ENCODE measurements around the gene KLF1.

DNA sequence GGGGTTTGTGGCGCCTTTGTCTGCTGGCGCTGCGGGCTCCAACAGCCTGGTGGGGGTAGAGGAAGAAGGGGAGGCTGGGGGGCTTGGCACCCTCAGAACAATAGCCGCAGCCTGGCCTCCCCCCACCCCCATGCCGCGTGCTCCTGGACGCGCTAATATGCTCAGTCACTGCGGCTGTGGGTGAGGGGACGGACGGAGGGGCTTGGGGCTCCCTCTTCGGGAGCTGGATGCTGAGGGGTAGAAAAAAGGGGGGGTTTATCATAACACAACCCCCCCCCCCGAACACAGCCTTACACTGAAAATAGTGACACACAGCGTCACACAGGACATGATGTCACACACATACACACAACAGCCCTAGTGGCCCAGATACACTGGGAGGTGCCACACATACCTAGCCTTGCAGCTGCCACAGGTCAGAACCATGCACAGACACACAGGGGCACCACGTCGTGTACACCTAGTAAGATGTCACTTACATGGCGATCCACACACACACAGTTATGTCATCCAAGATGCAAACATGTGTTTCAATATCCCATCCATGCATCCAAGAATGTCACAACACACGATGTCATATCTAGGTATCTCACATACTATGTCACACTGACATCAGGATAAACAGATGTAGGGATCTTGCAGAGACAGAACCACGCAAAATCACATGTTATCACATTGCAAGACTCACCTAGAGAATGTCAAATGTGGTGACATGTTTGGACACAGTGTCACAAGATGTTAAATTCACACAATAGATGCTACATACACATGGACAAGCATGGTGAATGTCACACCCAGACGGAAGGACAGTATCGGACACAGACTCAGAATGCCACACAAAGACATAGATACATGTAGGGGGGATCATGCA, 47.9 kb downstream of the KLF1 start:
- TF ChIP-seq YY1 (tag by site-specific recombination; IDR thresholded peaks at IDR 0.05): no peak
- no peak for TF ChIP-seq ZNF416 (tag by site-specific recombination; IDR thresholded peaks at IDR 0.05)
- TF ChIP-seq, protein P1, sequence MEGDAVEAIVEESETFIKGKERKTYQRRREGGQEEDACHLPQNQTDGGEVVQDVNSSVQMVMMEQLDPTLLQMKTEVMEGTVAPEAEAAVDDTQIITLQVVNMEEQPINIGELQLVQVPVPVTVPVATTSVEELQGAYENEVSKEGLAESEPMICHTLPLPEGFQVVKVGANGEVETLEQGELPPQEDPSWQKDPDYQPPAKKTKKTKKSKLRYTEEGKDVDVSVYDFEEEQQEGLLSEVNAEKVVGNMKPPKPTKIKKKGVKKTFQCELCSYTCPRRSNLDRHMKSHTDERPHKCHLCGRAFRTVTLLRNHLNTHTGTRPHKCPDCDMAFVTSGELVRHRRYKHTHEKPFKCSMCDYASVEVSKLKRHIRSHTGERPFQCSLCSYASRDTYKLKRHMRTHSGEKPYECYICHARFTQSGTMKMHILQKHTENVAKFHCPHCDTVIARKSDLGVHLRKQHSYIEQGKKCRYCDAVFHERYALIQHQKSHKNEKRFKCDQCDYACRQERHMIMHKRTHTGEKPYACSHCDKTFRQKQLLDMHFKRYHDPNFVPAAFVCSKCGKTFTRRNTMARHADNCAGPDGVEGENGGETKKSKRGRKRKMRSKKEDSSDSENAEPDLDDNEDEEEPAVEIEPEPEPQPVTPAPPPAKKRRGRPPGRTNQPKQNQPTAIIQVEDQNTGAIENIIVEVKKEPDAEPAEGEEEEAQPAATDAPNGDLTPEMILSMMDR (tag by site-specific recombination; IDR thresholded peaks at IDR 0.05): no peak
- no peak for TF ChIP-seq ZNF529 (tag by site-specific recombination; IDR thresholded peaks at IDR 0.05; ENCODE audit: insufficient replicate concordance)
- no peak for TF ChIP-seq PRDM1 (tag by site-specific recombination; IDR thresholded peaks at IDR 0.05)
- TF ChIP-seq HOXA7 (CRISPR knock-in tag; IDR thresholded peaks at IDR 0.05; ENCODE audit: borderline replicate concordance): no peak
- TF ChIP-seq, protein P2, sequence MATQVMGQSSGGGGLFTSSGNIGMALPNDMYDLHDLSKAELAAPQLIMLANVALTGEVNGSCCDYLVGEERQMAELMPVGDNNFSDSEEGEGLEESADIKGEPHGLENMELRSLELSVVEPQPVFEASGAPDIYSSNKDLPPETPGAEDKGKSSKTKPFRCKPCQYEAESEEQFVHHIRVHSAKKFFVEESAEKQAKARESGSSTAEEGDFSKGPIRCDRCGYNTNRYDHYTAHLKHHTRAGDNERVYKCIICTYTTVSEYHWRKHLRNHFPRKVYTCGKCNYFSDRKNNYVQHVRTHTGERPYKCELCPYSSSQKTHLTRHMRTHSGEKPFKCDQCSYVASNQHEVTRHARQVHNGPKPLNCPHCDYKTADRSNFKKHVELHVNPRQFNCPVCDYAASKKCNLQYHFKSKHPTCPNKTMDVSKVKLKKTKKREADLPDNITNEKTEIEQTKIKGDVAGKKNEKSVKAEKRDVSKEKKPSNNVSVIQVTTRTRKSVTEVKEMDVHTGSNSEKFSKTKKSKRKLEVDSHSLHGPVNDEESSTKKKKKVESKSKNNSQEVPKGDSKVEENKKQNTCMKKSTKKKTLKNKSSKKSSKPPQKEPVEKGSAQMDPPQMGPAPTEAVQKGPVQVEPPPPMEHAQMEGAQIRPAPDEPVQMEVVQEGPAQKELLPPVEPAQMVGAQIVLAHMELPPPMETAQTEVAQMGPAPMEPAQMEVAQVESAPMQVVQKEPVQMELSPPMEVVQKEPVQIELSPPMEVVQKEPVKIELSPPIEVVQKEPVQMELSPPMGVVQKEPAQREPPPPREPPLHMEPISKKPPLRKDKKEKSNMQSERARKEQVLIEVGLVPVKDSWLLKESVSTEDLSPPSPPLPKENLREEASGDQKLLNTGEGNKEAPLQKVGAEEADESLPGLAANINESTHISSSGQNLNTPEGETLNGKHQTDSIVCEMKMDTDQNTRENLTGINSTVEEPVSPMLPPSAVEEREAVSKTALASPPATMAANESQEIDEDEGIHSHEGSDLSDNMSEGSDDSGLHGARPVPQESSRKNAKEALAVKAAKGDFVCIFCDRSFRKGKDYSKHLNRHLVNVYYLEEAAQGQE (tag by site-specific recombination; IDR thresholded peaks at IDR 0.05): no peak
- no peak for TF ChIP-seq WT1 (tag by site-specific recombination; IDR thresholded peaks at IDR 0.05)
- TF ChIP-seq, protein P3, sequence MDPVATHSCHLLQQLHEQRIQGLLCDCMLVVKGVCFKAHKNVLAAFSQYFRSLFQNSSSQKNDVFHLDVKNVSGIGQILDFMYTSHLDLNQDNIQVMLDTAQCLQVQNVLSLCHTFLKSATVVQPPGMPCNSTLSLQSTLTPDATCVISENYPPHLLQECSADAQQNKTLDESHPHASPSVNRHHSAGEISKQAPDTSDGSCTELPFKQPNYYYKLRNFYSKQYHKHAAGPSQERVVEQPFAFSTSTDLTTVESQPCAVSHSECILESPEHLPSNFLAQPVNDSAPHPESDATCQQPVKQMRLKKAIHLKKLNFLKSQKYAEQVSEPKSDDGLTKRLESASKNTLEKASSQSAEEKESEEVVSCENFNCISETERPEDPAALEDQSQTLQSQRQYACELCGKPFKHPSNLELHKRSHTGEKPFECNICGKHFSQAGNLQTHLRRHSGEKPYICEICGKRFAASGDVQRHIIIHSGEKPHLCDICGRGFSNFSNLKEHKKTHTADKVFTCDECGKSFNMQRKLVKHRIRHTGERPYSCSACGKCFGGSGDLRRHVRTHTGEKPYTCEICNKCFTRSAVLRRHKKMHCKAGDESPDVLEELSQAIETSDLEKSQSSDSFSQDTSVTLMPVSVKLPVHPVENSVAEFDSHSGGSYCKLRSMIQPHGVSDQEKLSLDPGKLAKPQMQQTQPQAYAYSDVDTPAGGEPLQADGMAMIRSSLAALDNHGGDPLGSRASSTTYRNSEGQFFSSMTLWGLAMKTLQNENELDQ (tag by site-specific recombination; IDR thresholded peaks at IDR 0.05; ENCODE audit: low read depth): no peak
- no peak for TF ChIP-seq REPIN1 (tag by site-specific recombination; IDR thresholded peaks at IDR 0.05; ENCODE audit: low read depth)
- TF ChIP-seq ZNF423 (tag by site-specific recombination; IDR thresholded peaks at IDR 0.05): no peak
- TF ChIP-seq ZNF146 (tag by site-specific recombination; IDR thresholded peaks at IDR 0.05): no peak
- TF ChIP-seq, protein P4, sequence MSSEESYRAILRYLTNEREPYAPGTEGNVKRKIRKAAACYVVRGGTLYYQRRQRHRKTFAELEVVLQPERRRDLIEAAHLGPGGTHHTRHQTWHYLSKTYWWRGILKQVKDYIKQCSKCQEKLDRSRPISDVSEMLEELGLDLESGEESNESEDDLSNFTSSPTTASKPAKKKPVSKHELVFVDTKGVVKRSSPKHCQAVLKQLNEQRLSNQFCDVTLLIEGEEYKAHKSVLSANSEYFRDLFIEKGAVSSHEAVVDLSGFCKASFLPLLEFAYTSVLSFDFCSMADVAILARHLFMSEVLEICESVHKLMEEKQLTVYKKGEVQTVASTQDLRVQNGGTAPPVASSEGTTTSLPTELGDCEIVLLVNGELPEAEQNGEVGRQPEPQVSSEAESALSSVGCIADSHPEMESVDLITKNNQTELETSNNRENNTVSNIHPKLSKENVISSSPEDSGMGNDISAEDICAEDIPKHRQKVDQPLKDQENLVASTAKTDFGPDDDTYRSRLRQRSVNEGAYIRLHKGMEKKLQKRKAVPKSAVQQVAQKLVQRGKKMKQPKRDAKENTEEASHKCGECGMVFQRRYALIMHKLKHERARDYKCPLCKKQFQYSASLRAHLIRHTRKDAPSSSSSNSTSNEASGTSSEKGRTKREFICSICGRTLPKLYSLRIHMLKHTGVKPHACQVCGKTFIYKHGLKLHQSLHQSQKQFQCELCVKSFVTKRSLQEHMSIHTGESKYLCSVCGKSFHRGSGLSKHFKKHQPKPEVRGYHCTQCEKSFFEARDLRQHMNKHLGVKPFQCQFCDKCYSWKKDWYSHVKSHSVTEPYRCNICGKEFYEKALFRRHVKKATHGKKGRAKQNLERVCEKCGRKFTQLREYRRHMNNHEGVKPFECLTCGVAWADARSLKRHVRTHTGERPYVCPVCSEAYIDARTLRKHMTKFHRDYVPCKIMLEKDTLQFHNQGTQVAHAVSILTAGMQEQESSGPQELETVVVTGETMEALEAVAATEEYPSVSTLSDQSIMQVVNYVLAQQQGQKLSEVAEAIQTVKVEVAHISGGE (tag by site-specific recombination; conservative IDR thresholded peaks at IDR 0.05; ENCODE audit: low read depth): no peak
- TF ChIP-seq, protein P5, sequence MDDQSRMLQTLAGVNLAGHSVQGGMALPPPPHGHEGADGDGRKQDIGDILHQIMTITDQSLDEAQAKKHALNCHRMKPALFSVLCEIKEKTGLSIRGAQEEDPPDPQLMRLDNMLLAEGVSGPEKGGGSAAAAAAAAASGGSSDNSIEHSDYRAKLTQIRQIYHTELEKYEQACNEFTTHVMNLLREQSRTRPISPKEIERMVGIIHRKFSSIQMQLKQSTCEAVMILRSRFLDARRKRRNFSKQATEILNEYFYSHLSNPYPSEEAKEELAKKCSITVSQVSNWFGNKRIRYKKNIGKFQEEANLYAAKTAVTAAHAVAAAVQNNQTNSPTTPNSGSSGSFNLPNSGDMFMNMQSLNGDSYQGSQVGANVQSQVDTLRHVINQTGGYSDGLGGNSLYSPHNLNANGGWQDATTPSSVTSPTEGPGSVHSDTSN (CRISPR knock-in tag; IDR thresholded peaks at IDR 0.05): no peak

Measured in HEK293 (cell line).